ENCODE measurements around the gene GPD2.
"Not testable (repeated sequence)": the region's sequence is repeated elsewhere in the genome, so short reads cannot be mapped to it uniquely, and the experiment has no call there.

The GPD2 gene

GRCh38 chr2:156592809-156593593 lies 156.8 kb downstream of the GPD2 start:
- no peak for DNase-seq

DNA sequence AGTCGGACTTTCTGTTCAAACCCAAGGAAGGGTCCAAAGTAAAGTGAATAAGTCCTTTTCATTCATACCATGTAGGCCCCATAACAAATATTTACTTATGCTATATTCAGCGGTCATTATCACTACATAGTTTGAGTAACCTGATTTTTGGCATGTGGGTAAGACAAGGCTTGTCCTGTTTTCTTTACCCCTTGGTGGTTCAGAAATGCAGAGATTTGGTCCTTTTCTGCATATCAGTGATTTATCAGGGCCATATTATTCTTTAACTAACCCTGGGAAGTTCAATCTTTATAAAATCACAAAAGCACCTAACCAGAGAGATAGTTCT lies 157.4 kb downstream of the GPD2 start:
- no peak for DNase-seq

DNA sequence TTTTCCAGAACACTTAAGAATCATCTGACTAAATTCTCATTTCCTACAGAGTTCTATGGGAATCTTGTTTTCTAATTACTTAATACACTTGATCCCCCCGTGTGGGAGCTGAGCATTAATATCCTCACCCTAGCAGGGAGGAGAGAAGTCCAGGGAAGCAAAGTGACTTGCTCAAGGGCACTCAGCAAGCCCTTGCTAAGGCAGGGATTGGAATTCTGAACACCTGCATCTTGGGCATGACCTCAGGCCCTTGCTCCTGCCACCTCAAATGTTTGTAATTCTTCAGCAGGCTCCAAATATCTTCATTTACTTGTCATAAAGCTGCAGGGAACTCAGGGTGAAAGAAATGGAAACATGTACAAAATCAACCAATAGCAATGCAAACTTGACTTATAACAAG lies 162.4 kb downstream of the GPD2 start:
- DNase-seq: no peak

DNA sequence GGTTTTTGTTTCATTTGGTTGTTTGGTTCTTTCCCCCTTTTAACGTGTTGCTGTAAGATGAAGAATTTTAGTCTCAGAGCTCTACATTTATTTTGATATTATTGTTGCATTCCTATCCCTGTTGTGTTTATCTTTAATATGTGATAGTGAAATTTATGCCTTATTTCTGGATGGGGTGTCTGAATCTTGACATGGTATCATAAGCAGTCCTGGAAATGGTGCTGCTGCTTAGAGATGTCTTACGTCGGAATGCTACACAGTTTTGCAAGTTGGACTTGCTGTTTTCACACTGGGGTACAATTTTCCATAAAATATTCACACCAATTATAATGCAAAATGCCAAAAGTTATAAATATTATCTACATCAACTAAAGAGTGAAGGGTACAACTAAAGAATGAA lies 164.0 kb downstream of the GPD2 start:
- no peak for DNase-seq

DNA sequence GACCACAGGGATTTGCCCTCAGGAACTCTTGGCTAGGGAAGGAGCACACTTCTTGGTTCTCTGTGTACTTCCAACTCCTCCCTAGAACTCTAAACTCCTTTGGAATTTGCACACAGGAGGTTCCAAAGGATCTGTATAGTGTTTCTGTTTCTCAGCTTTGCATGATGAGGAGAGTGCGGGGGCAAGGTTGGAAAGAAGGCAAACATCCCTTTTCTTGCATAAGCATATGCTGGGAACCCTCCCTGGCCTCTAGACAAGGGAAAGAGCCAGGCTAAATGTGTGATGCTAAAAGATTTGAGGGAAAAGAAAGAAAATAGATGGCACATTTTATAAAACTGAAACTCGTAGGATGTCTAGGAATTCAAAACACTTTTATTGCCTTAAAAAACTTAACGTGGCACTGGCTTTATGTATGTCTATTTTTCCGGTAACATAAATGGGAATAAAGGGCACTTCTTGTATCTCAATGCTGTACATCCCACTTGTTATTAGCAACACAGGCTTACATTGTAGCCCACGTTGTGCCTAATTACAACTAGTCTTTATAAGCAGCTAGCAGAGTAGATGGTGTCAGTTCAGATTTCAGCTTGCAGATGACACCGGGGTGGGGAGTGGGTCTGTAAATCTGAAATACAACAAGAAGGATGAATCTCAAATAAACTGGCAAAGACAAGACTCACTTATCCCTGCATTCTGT lies 165.8 kb downstream of the GPD2 start:
- DNase-seq: no peak

- no peak for DNase-seq
Observed at GRCh38 chr2:156602552-156602933, 166.4 kb downstream of the GPD2 start.

- DNase-seq: no peak
Observed at GRCh38 chr2:156615836-156616322, 179.7 kb downstream of the GPD2 start.

DNA sequence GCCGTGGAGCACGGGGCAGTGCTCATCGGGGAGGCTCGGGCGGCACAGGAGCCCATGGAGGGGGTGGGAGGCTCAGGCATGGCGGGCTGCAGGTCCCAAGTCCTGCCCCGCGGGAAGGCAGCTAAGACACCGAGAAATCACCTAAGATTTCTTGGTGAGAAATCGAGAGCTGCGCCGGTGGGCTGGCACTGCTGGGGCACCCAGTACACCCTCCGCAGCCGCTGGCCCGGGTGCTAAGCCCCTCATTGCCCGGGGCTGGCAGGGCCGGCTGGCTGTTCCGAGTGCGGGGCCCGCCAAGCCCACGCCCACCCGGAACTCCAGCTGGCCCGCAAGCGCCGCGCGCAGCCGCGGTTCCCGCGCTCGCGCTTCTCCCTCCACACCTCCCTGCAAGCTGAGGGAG lies 181.9 kb downstream of the GPD2 start:
- not testable (repeated sequence) for DNase-seq

DNA sequence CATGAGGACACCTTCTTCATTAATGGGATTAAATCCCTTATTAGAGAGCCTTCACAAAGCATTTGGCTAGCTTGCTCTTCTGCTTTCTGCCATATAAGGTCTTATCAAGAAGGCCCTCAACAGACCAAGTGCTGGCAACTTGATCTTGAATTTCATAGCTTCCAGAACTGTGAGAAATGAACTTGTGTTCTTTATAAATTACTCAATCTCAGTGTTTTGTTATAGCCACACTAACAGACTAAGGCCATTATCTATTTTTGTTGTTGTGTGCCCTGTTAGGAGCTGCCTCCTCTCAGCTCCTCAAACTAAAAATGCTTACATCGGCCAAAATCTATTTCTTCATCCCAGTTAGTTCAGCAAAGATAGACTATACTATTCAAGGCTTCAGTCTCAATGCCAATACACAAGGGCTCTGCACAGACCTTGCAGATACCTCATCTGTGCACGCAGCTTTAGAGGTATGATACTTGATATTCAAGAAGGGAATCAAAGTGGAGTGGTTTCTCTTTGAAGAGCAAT lies 182.9 kb downstream of the GPD2 start:
- DNase-seq: no peak

- no peak for DNase-seq
Observed at GRCh38 chr2:156622491-156622890, 186.3 kb downstream of the GPD2 start.

- no peak for DNase-seq
Observed at GRCh38 chr2:156625360-156626170, 189.4 kb downstream of the GPD2 start.

- no peak for DNase-seq
Observed at GRCh38 chr2:156626931-156627330, 190.8 kb downstream of the GPD2 start.

DNA sequence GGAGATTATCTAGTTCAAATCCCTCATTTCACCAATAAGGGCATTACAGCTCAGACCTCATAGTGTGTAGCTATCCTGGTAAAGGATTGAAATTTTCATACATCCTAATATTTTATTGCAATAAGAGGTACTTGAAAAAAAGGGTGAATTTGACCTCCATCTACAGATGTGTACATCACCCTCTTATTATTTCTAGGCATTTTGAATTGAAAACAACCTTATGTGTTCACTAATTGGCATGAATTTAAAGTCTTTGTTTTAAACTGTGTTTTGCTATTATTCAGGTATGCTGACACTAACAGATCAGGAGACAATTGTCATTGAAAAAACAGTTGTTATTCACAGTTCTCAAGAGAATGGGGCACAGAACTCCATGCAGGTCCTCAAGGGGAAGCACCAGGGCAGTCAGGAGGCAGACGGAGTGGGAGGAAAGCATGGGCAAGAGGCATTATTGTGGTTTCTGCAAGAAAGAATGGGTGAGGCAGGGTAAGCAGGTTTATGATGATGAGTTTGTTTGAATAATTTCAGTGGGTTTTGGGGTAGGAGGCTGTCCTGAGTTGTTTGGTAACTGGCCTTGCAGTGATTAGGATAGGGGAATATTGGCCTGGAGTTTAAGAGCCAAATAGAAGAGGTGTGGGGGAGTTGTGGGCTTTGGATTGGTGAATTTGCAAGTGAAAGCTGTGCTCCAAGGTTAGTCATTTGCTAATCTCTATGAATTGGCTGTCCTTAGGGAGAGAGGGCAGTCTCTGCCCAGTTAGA lies 194.6 kb downstream of the GPD2 start:
- DNase-seq: no peak

GRCh38 chr2:156635646-156636045 lies 199.5 kb downstream of the GPD2 start:
- no peak for DNase-seq
